Measurements from ENCODE around the gene SUCO. TPM values are rescaled to one million over a fixed set of nuclear protein-coding genes. Genes with fewer than 3 reads are reported as not detected.

SUCO gene
- total RNA-seq, 1 donor from 2014 or later = 63.7 TPM

- no peak for FAIRE-seq
- H3K9ac ChIP-seq (ENCODE audit: low read length) = no peak overlapping the region
- H3K9me3 Mint-ChIP-seq (ENCODE audit: unreplicated experiment) = no peaks in the 10 kb centered on the region
- H3K27me3 ChIP-seq (ENCODE audit: insufficient read depth, low read length) = no peaks in the 10 kb centered on the region
- H3K27ac Mint-ChIP-seq (ENCODE audit: unreplicated experiment) = no peak overlapping the region
- no peak overlapping the region for H2AFZ ChIP-seq (ENCODE audit: low read depth, low read length)
- no peak overlapping the region for H3K27ac ChIP-seq (ENCODE audit: low read depth, low read length)
- peaks cover 1% of the 10 kb centered on the region for H3K4me1 Mint-ChIP-seq (ENCODE audit: low read depth, unreplicated experiment)
- H3K4me3 ChIP-seq (ENCODE audit: insufficient read depth, low read depth, low read length) = no peak overlapping the region
- no peaks in the 10 kb centered on the region for H3K36me3 ChIP-seq (ENCODE audit: insufficient read depth, low read length)
- H3K36me3 Mint-ChIP-seq (ENCODE audit: low read depth, unreplicated experiment) = no peaks in the 10 kb centered on the region
- DNase-seq (ENCODE audit: low read depth) = no peak
- H3K79me2 ChIP-seq (ENCODE audit: insufficient read depth, low read length) = no peaks in the 10 kb centered on the region
- no peak overlapping the region for H3K4me3 Mint-ChIP-seq (ENCODE audit: unreplicated experiment)
- H3K9me3 ChIP-seq (ENCODE audit: insufficient read depth, low read depth, low read length) = no peaks in the 10 kb centered on the region
- H3K4me1 ChIP-seq (ENCODE audit: insufficient read depth, low read length) = no peaks in the 10 kb centered on the region
- H3K27me3 Mint-ChIP-seq (ENCODE audit: low read depth, unreplicated experiment) = no peaks in the 10 kb centered on the region
- H3K4me2 ChIP-seq (ENCODE audit: low read length) = no peak overlapping the region
- no peak for TF ChIP-seq EZH2 (IDR thresholded peaks at IDR 0.05; ENCODE audit: insufficient read depth, low read length)
- no peak for TF ChIP-seq CTCF (IDR thresholded peaks at IDR 0.05; ENCODE audit: insufficient read depth, low read depth, low read length)
- H4K20me1 ChIP-seq (ENCODE audit: insufficient read depth, low read length) = no peaks in the 10 kb centered on the region
Measured at GRCh38 chr1:172512591-172512990, 20.4 kb upstream of the SUCO start.

- no peak for TF ChIP-seq EZH2 (IDR thresholded peaks at IDR 0.05; ENCODE audit: insufficient read depth, low read length)
- Histone ChIP-seq H3K4me2 (ENCODE audit: low read length) (no peak overlapping the region), H3K9me3 (ENCODE audit: insufficient read depth, low read depth, low read length) (no peaks in the 10 kb centered on the region), H3K36me3 (ENCODE audit: insufficient read depth, low read length) (no peaks in the 10 kb centered on the region), H3K27ac (ENCODE audit: low read depth, low read length) (no peak overlapping the region), H3K4me1 (ENCODE audit: insufficient read depth, low read length) (no peaks in the 10 kb centered on the region), H3K4me3 (ENCODE audit: insufficient read depth, low read depth, low read length) (no peak overlapping the region), H4K20me1 (ENCODE audit: insufficient read depth, low read length) (no peaks in the 10 kb centered on the region), H3K79me2 (ENCODE audit: insufficient read depth, low read length) (no peaks in the 10 kb centered on the region), H3K27me3 (ENCODE audit: insufficient read depth, low read length) (no peaks in the 10 kb centered on the region), H3K9ac (ENCODE audit: low read length) (no peak overlapping the region), H2AFZ (ENCODE audit: low read depth, low read length) (no peak overlapping the region)
- FAIRE-seq (no peak), DNase-seq (ENCODE audit: low read depth) (peak; percentile 10)
- Mint-ChIP-seq H3K27ac (ENCODE audit: unreplicated experiment) (no peak overlapping the region), H3K36me3 (ENCODE audit: low read depth, unreplicated experiment) (no peaks in the 10 kb centered on the region), H3K4me1 (ENCODE audit: low read depth, unreplicated experiment) (peaks cover 1% of the 10 kb centered on the region), H3K4me3 (ENCODE audit: unreplicated experiment) (no peak overlapping the region), H3K27me3 (ENCODE audit: low read depth, unreplicated experiment) (no peaks in the 10 kb centered on the region), H3K9me3 (ENCODE audit: unreplicated experiment) (no peaks in the 10 kb centered on the region)
Measured at GRCh38 chr1:172513479-172513878, 19.5 kb upstream of the SUCO start.

GRCh38 chr1:172514108-172514507 lies 18.8 kb upstream of the SUCO start:
- no peaks in the 10 kb centered on the region for H3K27me3 ChIP-seq (ENCODE audit: insufficient read depth, low read length)
- H2AFZ ChIP-seq (ENCODE audit: low read depth, low read length) = no peak overlapping the region
- Mint-ChIP-seq H3K27me3 (ENCODE audit: low read depth, unreplicated experiment) (no peaks in the 10 kb centered on the region), H3K9me3 (ENCODE audit: unreplicated experiment) (no peaks in the 10 kb centered on the region), H3K4me3 (ENCODE audit: unreplicated experiment) (no peak overlapping the region), H3K4me1 (ENCODE audit: low read depth, unreplicated experiment) (peaks cover 1% of the 10 kb centered on the region), H3K27ac (ENCODE audit: unreplicated experiment) (no peak overlapping the region), H3K36me3 (ENCODE audit: low read depth, unreplicated experiment) (no peaks in the 10 kb centered on the region)
- no peak overlapping the region for H3K27ac ChIP-seq (ENCODE audit: low read depth, low read length)
- no peak overlapping the region for H3K9ac ChIP-seq (ENCODE audit: low read length)
- no peaks in the 10 kb centered on the region for H3K36me3 ChIP-seq (ENCODE audit: insufficient read depth, low read length)
- no peak overlapping the region for H3K4me2 ChIP-seq (ENCODE audit: low read length)
- no peaks in the 10 kb centered on the region for H4K20me1 ChIP-seq (ENCODE audit: insufficient read depth, low read length)
- no peak overlapping the region for H3K4me3 ChIP-seq (ENCODE audit: insufficient read depth, low read depth, low read length)
- no peaks in the 10 kb centered on the region for H3K79me2 ChIP-seq (ENCODE audit: insufficient read depth, low read length)
- no peaks in the 10 kb centered on the region for H3K4me1 ChIP-seq (ENCODE audit: insufficient read depth, low read length)
- H3K9me3 ChIP-seq (ENCODE audit: insufficient read depth, low read depth, low read length) = no peaks in the 10 kb centered on the region
- FAIRE-seq (no peak), DNase-seq (ENCODE audit: low read depth) (no peak)
- no peak for TF ChIP-seq CTCF (IDR thresholded peaks at IDR 0.05; ENCODE audit: insufficient read depth, low read depth, low read length)
- no peak for TF ChIP-seq EZH2 (IDR thresholded peaks at IDR 0.05; ENCODE audit: insufficient read depth, low read length)

Data from astrocyte (in vitro differentiated cells and primary cell).